H1 (cell line): ENCODE results near the gene BPIFA2. TPM values are rescaled to one million over a fixed set of nuclear protein-coding genes. Genes with fewer than 3 reads are reported as not detected.

ENCODE experiments used
- CTCF ChIA-PET: fragments of 300-600 bp; sonication (Branson Sonifier 250); formaldehyde crosslinking; loops from one replicate; lab custom pipeline; 2021; ENCODE audit not compliant: partially characterized antibody; lab: Charles Lee
- POLR2A ChIA-PET: fragments of 300-600 bp; sonication (Branson Sonifier 250); formaldehyde crosslinking; loops from one replicate; lab custom pipeline; 2021; ENCODE audit warnings: inconsistent platforms; ENCODE audit not compliant: partially characterized antibody; lab: Charles Lee
- DNase-seq, 2 experiments: peaks; one replicate each; pipeline versions ENCODE4 v3.0.0 to v3.0.0-alpha.2; 2010 to 2022; ENCODE audit warnings: low spot score in 2 of 2, low read depth in 1 of 2, mixed read lengths in 1 of 2
- FAIRE-seq: peaks from 2 replicates; lab custom pipeline; 2011; peaks lifted over from hg19 to GRCh38; lab: Jason Lieb, UNC
- H2AFZ ChIP-seq: 2 replicates; pipeline ENCODE4 v1.8.1; 2012; ENCODE audit warnings: low read length, inconsistent platforms
- H2AK5ac ChIP-seq: 2 replicates; pipeline ENCODE4 v1.6.1; 2013; ENCODE audit warnings: low read depth, low read length
- H2BK120ac ChIP-seq: replicated peaks from 2 replicates; pipeline ENCODE3; 2013; ENCODE audit warnings: low read depth, low read length, inconsistent platforms
- H2BK12ac ChIP-seq: 2 replicates; pipeline ENCODE4 v1.6.1; 2013; ENCODE audit warnings: low read depth, low read length
- H2BK15ac ChIP-seq: 2 replicates; pipeline ENCODE4 v1.6.1; 2013; ENCODE audit warnings: low read length
- H2BK20ac ChIP-seq: 2 replicates; pipeline ENCODE4 v1.6.1; 2013; ENCODE audit warnings: low read length
- H2BK5ac ChIP-seq: 2 replicates; pipeline ENCODE4 v1.6.1; 2013; ENCODE audit warnings: low read depth, low read length
- H3K14ac ChIP-seq: 2 replicates; pipeline ENCODE4 v1.6.1; 2013; ENCODE audit warnings: inconsistent platforms; ENCODE audit not compliant: insufficient read length
- H3K18ac ChIP-seq: 2 replicates; pipeline ENCODE4 v1.6.1; 2013; ENCODE audit warnings: low read length; ENCODE audit errors: extremely low read depth
- H3K23ac ChIP-seq: 2 replicates; pipeline ENCODE4 v1.6.1; 2013; ENCODE audit warnings: inconsistent platforms; ENCODE audit not compliant: insufficient read length
- H3K23me2 ChIP-seq: 2 replicates; pipeline ENCODE4 v1.6.1; 2013; ENCODE audit warnings: low read depth, low read length
- H3K27ac ChIP-seq: 2 replicates; pipeline ENCODE4 v1.6.1; 2011; ENCODE audit warnings: low read depth, low read length, inconsistent platforms
- H3K27me3 ChIP-seq, 4 experiments: replicated peaks in 1 of 4; 1 replicate in 1 of 4; 2 replicates in 3 of 4; pipeline versions ENCODE4 v1.6.1 to v1.8.1; 2011 to 2013; ENCODE audit warnings: low read length in 3 of 4, mild to moderate bottlenecking in 3 of 4, inconsistent platforms in 2 of 4, mixed read lengths in 2 of 4, moderate library complexity in 1 of 4; ENCODE audit not compliant: control insufficient read depth in 3 of 4, insufficient read depth in 3 of 4; ENCODE audit errors: extremely low read depth in 1 of 4
- H3K36me3 ChIP-seq, 4 experiments: 2 replicates each; pipeline versions ENCODE4 v1.6.1 to v1.8.1; 2011 to 2013; ENCODE audit warnings: mild to moderate bottlenecking in 4 of 4, low read length in 3 of 4, moderate library complexity in 2 of 4, control low read depth in 1 of 4, inconsistent platforms in 1 of 4; ENCODE audit not compliant: insufficient read depth in 4 of 4, control insufficient read depth in 2 of 4
- H3K4ac ChIP-seq: replicated peaks from 2 replicates; pipeline ENCODE3; 2013; ENCODE audit warnings: low read length, low read depth, mixed read lengths, inconsistent platforms; ENCODE audit not compliant: insufficient read length
- H3K4me1 ChIP-seq, 4 experiments: replicated peaks in 1 of 4; 1 replicate in 1 of 4; 2 replicates in 3 of 4; pipeline versions ENCODE4 v1.6.1 to v1.8.1; 2011 to 2013; ENCODE audit warnings: low read length in 3 of 4, inconsistent platforms in 2 of 4, mixed read lengths in 1 of 4; ENCODE audit not compliant: insufficient read depth in 4 of 4, control insufficient read depth in 3 of 4
- H3K4me2 ChIP-seq, 2 experiments: 2 replicates each; pipeline versions ENCODE4 v1.6.1 to v1.8.1; 2011 to 2013; ENCODE audit warnings: low read depth in 2 of 2, low read length in 2 of 2, control low read depth in 1 of 2, inconsistent platforms in 1 of 2, mild to moderate bottlenecking in 1 of 2; ENCODE audit not compliant: insufficient read depth in 1 of 2
- H3K4me3 ChIP-seq, 4 experiments: fragments of 200-600, 300-600 bp in 1 of 4; sonication (generic), shearing (Covaris generic), sonication (Bioruptor Twin) in 1 of 4; 2 replicates each; pipeline versions ENCODE4 v1.5.1 to v1.8.1; 2011 to 2016; ENCODE audit warnings: low read length in 4 of 4, low read depth in 3 of 4, control low read depth in 2 of 4, inconsistent platforms in 2 of 4, mild to moderate bottlenecking in 2 of 4, mixed read lengths in 1 of 4, moderate library complexity in 1 of 4; ENCODE audit not compliant: insufficient read depth in 2 of 4; ENCODE audit errors: extremely low read depth in 1 of 4
- H3K56ac ChIP-seq: replicated peaks from 2 replicates; pipeline ENCODE3; 2013; ENCODE audit warnings: low read depth, mild to moderate bottlenecking, mixed read lengths, low read length, inconsistent platforms; ENCODE audit not compliant: insufficient read length
- H3K79me1 ChIP-seq: 2 replicates; pipeline ENCODE4 v1.6.1; 2013; ENCODE audit warnings: low read depth, low read length, control low read depth
- H3K79me2 ChIP-seq, 2 experiments: 2 replicates each; pipeline versions ENCODE4 v1.6.1 to v1.8.1; 2012 to 2013; ENCODE audit warnings: low read length in 2 of 2, mild to moderate bottlenecking in 2 of 2, inconsistent platforms in 1 of 2; ENCODE audit not compliant: insufficient read depth in 2 of 2, control insufficient read depth in 1 of 2
- H3K9ac ChIP-seq, 4 experiments: replicated peaks in 1 of 4; 1 replicate in 1 of 4; 2 replicates in 3 of 4; pipeline versions ENCODE4 v1.6.1 to v1.8.1; 2011 to 2013; ENCODE audit warnings: low read depth in 3 of 4, low read length in 3 of 4, control low read depth in 2 of 4, mild to moderate bottlenecking in 2 of 4, moderate library complexity in 2 of 4, inconsistent platforms in 1 of 4; ENCODE audit errors: extremely low read depth in 1 of 4
- H3K9me3 ChIP-seq, 2 experiments: 2 replicates each; pipeline versions ENCODE4 v1.6.1 to v1.8.1; 2012 to 2013; ENCODE audit warnings: mild to moderate bottlenecking in 2 of 2, moderate library complexity in 2 of 2, control low read depth in 1 of 2, inconsistent platforms in 1 of 2, low read depth in 1 of 2, low read length in 1 of 2, mixed read lengths in 1 of 2; ENCODE audit not compliant: insufficient read depth in 2 of 2
- H4K20me1 ChIP-seq, 2 experiments: replicated peaks in 1 of 2; 2 replicates each; pipeline versions ENCODE3 to v1.8.1; 2011 to 2013; ENCODE audit warnings: inconsistent platforms in 2 of 2, low read length in 2 of 2, mild to moderate bottlenecking in 1 of 2; ENCODE audit not compliant: insufficient read depth in 2 of 2, control insufficient read depth in 1 of 2
- H4K5ac ChIP-seq: 2 replicates; pipeline ENCODE4 v1.6.1; 2013; ENCODE audit warnings: low read length, low read depth, mixed read lengths, inconsistent platforms; ENCODE audit not compliant: insufficient read length
- H4K8ac ChIP-seq: 2 replicates; pipeline ENCODE4 v1.8.0; 2013; ENCODE audit warnings: mild to moderate bottlenecking, moderate library complexity, low read length, inconsistent platforms; ENCODE audit not compliant: insufficient read depth; ENCODE audit errors: extremely low read depth
- H4K91ac ChIP-seq: replicated peaks from 2 replicates; pipeline ENCODE3; 2013; ENCODE audit warnings: low read length, mixed read lengths, inconsistent platforms; ENCODE audit not compliant: insufficient read length
- GTF2F1 ChIP-seq: IDR thresholded peaks from 2 replicates; pipeline ENCODE4 v1.6.1; 2012; ENCODE audit warnings: low read depth, low read length, improper control_type of control experiment, borderline replicate concordance
- RBBP5 ChIP-seq: IDR thresholded peaks from 2 replicates; pipeline ENCODE4 v1.7.1; 2012; ENCODE audit warnings: low read depth, mild to moderate bottlenecking, inconsistent platforms, low read length, moderate library complexity, borderline replicate concordance
- SUZ12 ChIP-seq: fragments of 200-600 bp; sonication (generic); IDR thresholded peaks from 2 replicates; pipeline ENCODE4 v1.6.1; 2012; ENCODE audit warnings: mild to moderate bottlenecking, inconsistent platforms, low read length, moderate library complexity, mixed read lengths
- WGBS, 2 experiments: shearing (Covaris generic) in 1 of 2; methylation state at CpG; one replicate each; pipeline versions ENCODE4 v1.1.6 to v1.1.7; 2013 to 2015; ENCODE audit warnings: low lambda C conversion rate in 2 of 2, mixed read lengths in 2 of 2, inconsistent platforms in 1 of 2, low coverage in 1 of 2, missing lambda C conversion rate in 1 of 2; ENCODE audit not compliant: insufficient replicate concordance in 2 of 2, insufficient coverage in 1 of 2, insufficient read length in 1 of 2; ENCODE audit errors: extremely low coverage in 1 of 2, missing lambda C conversion rate in 1 of 2; 5-methylcytosine and 5-hydroxymethylcytosine counted together
- polyA plus RNA-seq, 7 experiments: library from polyadenylated mRNA; depleted of rRNA in 3 of 7; stranded (reverse) in 5 of 7; unstranded in 2 of 7; fragments of >200 nt in 5 of 7; fragments of 200-250 nt in 2 of 7; gene quantifications; 1 replicate in 5 of 7; 2 replicates in 1 of 7; 4 replicates in 1 of 7; pipeline versions ENCODE4 v1.2.1 to v1.2.3, GENCODE V29; 2011 to 2013; ENCODE audit warnings: missing spikeins in 2 of 7, mixed read lengths in 2 of 7
- total RNA-seq: library from RNA; stranded (reverse); fragmentation: NEBNext Ultra II Directional; extraction: Animal tissue kit (Norgen Biotek cat#: 25700); gene quantifications from 2 replicates; pipeline ENCODE4 v1.2.1, GENCODE V29; 2021
- TF ChIP-seq, protein P1 (sequence below): IDR thresholded peaks from 2 replicates; pipeline ENCODE4 v1.6.1; 2012; ENCODE audit warnings: inconsistent platforms

BPIFA2 gene
- total and polyA plus RNA-seq, 2 of the 8 experiments (the other 6 are each of a cell fraction or from before 2014, with no cell fraction given): not detected

DNA sequence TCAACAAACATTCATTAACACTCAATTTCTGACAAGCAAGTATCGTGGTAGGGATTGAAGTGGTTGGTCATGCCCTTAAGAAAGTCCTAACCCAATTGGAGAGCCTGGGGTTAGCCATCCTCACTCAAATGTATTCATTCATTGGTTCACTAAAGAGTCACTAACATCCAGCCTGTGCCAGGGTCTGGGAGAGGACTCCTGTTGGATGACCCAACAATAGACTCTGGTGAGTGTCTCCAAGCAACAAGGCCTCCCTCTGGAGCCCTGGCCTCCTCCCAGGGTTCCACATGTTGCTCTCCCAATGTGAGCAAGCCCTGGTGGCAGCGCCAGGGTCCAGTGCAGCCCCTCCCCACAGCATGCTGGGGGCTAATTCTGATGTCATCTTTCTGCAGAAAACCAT is 49.1 kb downstream of the BPIFA2 start, which contains the start of gene BPIFA3:
TSS of gene BPIFA3 (plus strand) at position 301 of the 400 bp plus-strand sequence. CDS start 185 bp downstream, outside the sequence.
- TF ChIP-seq RBBP5: no peak
- TF ChIP-seq, protein P1, sequence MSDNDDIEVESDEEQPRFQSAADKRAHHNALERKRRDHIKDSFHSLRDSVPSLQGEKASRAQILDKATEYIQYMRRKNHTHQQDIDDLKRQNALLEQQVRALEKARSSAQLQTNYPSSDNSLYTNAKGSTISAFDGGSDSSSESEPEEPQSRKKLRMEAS: no peak
- TF ChIP-seq GTF2F1: no peak
- TF ChIP-seq SUZ12: no peak
- H4K8ac ChIP-seq: peak within 1 kb of the TSS; percentile 16; the same call in 1 of the 2 replicates
- no peak within 1 kb of the TSS for H4K5ac ChIP-seq
- POLR2A ChIA-PET: no interaction called here
- no peaks in the 10 kb centered on the region for H3K4me1 ChIP-seq
- H3K4me2 ChIP-seq: no peak within 1 kb of the TSS
- no peak within 1 kb of the TSS for H2AK5ac ChIP-seq
- H4K20me1 ChIP-seq: peaks cover 0 to 2% of the 10 kb centered on the region in 2 experiments
- H3K14ac ChIP-seq: no peak within 1 kb of the TSS
- no peaks in the 10 kb centered on the region for H3K23me2 ChIP-seq
- DNase-seq (no peak), FAIRE-seq (no peak)
- no peak within 1 kb of the TSS for H4K91ac ChIP-seq
- H3K4ac ChIP-seq: no peak within 1 kb of the TSS
- no peak within 1 kb of the TSS for H3K18ac ChIP-seq
- no peaks in the 10 kb centered on the region for H3K27me3 ChIP-seq
- H3K79me1 ChIP-seq: no peaks in the 10 kb centered on the region
- 79% methylated on average over 2 of the region's 2 CpGs; no CpG with 5 or more reads in 1 of the 2 experiments for WGBS, 2 experiments
- H3K9ac ChIP-seq: no peak within 1 kb of the TSS
- no peak within 1 kb of the TSS for H3K27ac ChIP-seq
- no peak within 1 kb of the TSS for H2BK5ac ChIP-seq
- no peaks in the 10 kb centered on the region for H3K36me3 ChIP-seq
- no peak within 1 kb of the TSS for H3K23ac ChIP-seq
- H2BK20ac ChIP-seq: no peak within 1 kb of the TSS
- H2BK120ac ChIP-seq: no peak within 1 kb of the TSS
- no peak within 1 kb of the TSS for H2BK15ac ChIP-seq
- CTCF ChIA-PET: no interaction called here
- H3K79me2 ChIP-seq: no peaks in the 10 kb centered on the region
- no peak within 1 kb of the TSS for H2BK12ac ChIP-seq
- H2AFZ ChIP-seq: no peak within 1 kb of the TSS
- H3K9me3 ChIP-seq: no peaks in the 10 kb centered on the region
- H3K4me3 ChIP-seq: no peak within 1 kb of the TSS
- no peak within 1 kb of the TSS for H3K56ac ChIP-seq
